Peyer's patch (tissue), 4 donors: ENCODE measurements around the gene TNPO2. TPM values are rescaled to one million over a fixed set of nuclear protein-coding genes. Genes with fewer than 3 reads are reported as not detected.

Source experiments
- DNase-seq, 3 donors: peaks; one replicate each; pipeline ENCODE4 v3.0.0-alpha.2; 2017 to 2019
- H3K27ac ChIP-seq, 4 donors: fragments of 200-600 bp; sonication (generic); one replicate each; pipeline ENCODE4 v1.5.1; 2016 to 2019
- H3K27me3 ChIP-seq, 2 donors: fragments of 200-600 bp; sonication (generic); one replicate each; pipeline ENCODE4 v1.5.1; 2019
- H3K36me3 ChIP-seq, 3 donors: fragments of 200-600 bp; sonication (generic); one replicate each; pipeline ENCODE4 v1.5.1; 2016 to 2019
- H3K4me1 ChIP-seq, 4 donors: fragments of 200-600 bp; sonication (generic); one replicate each; pipeline ENCODE4 v1.5.1; 2016 to 2019
- H3K4me3 ChIP-seq, 4 donors: fragments of 200-600 bp; sonication (generic); 1 replicate in 3 of 4; 2 replicates in 1 of 4; pipeline ENCODE4 v1.5.1; 2016 to 2019; ENCODE audit warnings: mild to moderate bottlenecking in 1 of 4
- H3K9me3 ChIP-seq, 4 donors: fragments of 200-600 bp; sonication (generic); one replicate each; pipeline ENCODE4 v1.5.1; 2016 to 2019; ENCODE audit warnings: mild to moderate bottlenecking in 1 of 4
- POLR2A ChIP-seq, 2 donors: fragments of 450-650 bp; IDR thresholded peaks; one replicate each; pipeline ENCODE4 v1.5.1; 2017; ENCODE audit warnings: antibody characterized with exemption in 2 of 2, mild to moderate bottlenecking in 2 of 2, moderate library complexity in 2 of 2
- total RNA-seq, 4 donors: library from RNA; depleted of rRNA; stranded (reverse); fragments of >200 nt; gene quantifications; one replicate each; pipeline ENCODE4 v1.1.0, GENCODE V29; 2016
- TF ChIP-seq, protein P1 (sequence below), 6 experiments: fragments of 450-650 bp in 4 of 6; fragments of 200-600 bp in 2 of 6; sonication (generic) in 1 of 6; IDR thresholded peaks; one replicate each; pipeline ENCODE4 v1.5.1; 2017 to 2019; ENCODE audit warnings: antibody characterized with exemption in 6 of 6, mild to moderate bottlenecking in 3 of 6, moderate library complexity in 1 of 6

The TNPO2 gene
- total RNA-seq, 4 donors from 2014 or later: 39.1 to 131 (median 103) TPM

DNA sequence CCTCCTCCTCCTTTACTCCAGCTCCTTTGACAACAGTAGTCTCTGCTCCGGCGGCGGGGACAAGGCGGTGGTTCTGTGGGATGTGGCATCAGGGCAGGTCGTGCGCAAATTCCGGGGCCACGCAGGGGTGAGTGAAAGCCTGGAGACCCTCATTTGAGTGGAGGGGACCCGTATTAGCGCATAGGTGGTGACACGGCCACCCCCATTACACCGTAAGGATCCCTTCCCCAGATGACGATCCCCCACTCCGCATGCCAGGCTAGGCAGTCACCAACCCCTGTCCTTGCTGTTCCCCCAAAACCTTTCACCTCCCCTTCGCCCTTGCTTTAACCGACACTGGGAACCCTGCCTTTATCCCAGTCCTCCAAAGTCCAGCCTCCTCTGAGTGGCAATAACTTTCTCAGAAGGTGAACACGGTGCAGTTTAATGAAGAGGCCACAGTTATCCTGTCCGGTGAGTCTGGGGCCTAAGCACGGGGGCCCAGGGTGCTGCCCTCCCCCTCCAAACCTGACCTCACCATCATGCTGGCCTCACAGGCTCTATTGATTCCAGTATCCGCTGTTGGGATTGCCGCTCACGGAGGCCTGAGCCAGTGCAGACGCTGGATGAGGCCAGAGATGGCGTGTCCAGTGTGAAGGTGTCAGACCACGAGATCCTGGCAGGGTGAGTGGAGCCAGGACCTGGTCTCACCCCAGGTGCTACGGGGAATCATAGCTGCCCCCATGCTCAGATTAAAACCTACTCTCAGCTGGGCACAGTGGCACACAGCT, 53.4 kb downstream of the TNPO2 start:
- TF ChIP-seq, protein P1, sequence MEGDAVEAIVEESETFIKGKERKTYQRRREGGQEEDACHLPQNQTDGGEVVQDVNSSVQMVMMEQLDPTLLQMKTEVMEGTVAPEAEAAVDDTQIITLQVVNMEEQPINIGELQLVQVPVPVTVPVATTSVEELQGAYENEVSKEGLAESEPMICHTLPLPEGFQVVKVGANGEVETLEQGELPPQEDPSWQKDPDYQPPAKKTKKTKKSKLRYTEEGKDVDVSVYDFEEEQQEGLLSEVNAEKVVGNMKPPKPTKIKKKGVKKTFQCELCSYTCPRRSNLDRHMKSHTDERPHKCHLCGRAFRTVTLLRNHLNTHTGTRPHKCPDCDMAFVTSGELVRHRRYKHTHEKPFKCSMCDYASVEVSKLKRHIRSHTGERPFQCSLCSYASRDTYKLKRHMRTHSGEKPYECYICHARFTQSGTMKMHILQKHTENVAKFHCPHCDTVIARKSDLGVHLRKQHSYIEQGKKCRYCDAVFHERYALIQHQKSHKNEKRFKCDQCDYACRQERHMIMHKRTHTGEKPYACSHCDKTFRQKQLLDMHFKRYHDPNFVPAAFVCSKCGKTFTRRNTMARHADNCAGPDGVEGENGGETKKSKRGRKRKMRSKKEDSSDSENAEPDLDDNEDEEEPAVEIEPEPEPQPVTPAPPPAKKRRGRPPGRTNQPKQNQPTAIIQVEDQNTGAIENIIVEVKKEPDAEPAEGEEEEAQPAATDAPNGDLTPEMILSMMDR (IDR thresholded peaks at IDR 0.05): no peak
- TF ChIP-seq POLR2A (IDR thresholded peaks at IDR 0.05): no peak
- H3K27me3 ChIP-seq: no peaks in the 10 kb centered on the region
- peaks cover 0 to 28% (median 0%) of the 10 kb centered on the region in 3 donors for H3K36me3 ChIP-seq
- H3K27ac ChIP-seq: peak overlapping the region; percentile 84 to 93 (median 89)
- peaks cover 0 to 42% (median 19%) of the 10 kb centered on the region in 4 donors for H3K4me1 ChIP-seq
- DNase-seq: no peak
- H3K4me3 ChIP-seq: peak overlapping the region; percentile 83 to 98 (median 86)
- H3K9me3 ChIP-seq: no peaks in the 10 kb centered on the region

DNA sequence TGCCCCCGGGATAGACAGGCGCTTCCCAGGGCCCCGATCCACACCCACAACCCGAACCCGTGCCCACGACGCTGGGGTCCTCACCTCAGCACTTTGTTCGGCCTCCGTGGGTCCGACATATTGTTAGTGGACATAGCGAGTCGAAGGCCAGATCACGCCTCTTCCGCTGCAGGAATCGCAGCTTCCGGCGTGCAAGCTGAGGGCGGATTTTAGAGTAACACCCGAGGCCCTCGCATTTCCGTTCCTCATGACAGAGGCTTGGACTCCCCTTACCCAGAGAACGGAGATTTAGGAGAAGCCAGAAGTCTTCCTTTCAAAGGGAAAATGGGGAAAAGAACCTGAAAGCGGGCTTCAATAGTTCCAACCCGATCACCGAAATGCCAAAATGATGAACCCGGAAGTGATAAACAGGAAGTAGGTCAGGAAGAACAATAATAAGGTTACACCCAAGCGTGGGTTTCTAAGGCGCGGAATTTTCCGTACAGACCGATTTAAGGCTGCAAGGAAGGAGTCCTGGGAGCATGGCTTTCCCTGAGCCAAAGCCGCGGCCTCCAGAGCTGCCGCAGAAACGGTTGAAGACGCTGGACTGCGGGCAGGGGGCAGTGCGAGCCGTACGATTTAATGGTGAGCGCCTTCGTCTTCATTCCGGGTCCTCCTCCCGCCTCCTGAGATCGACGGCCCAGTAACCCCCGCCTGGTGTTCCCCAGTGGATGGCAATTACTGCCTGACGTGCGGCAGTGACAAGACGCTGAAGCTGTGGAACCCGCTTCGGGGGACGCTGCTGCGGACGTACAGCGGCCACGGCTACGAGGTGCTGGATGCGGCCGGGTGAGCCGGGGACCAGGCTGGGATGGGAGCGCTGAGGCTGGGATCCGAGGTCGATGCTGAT, 54.2 kb downstream of the TNPO2 start:
- H3K9me3 ChIP-seq: no peaks in the 10 kb centered on the region

DNA sequence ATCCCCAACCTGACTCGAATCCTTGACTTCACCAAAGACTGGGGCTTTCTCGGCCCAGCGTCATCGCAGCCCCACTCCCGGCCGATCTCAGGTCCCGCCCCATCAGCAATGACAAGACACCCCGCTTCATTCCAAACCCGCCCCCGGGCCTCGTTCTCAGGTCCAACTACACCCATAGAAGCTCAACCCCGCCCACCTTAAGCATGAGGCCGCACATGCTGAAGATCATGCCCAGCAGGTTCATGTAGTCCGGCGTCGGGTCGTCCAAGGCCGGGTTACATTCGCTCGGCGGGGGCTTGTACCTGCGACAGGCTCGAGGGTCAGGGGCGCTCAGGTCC, 54.8 kb downstream of the TNPO2 start:
- DNase-seq: peak in 2 of 3 donors; percentile 53 to 73
- Histone ChIP-seq H3K27me3 (no peaks in the 10 kb centered on the region), H3K36me3 (peaks cover 0 to 25% (median 0%) of the 10 kb centered on the region in 3 donors), H3K9me3 (no peaks in the 10 kb centered on the region), H3K27ac (peak overlapping the region; percentile 84 to 93 (median 89)), H3K4me1 (peaks cover 0 to 42% (median 25%) of the 10 kb centered on the region in 4 donors), H3K4me3 (peak overlapping the region; percentile 83 to 98 (median 86))
- TF ChIP-seq POLR2A (IDR thresholded peaks at IDR 0.05): peak in 1 of 2 donors; percentile 27
- TF ChIP-seq, protein P1 (IDR thresholded peaks at IDR 0.05): no peak

More for the DNA sequence above, 54.2 kb downstream of the TNPO2 start:
- no peaks in the 10 kb centered on the region for H3K27me3 ChIP-seq
- peaks cover 0 to 25% (median 0%) of the 10 kb centered on the region in 3 donors for H3K36me3 ChIP-seq
- H3K27ac ChIP-seq: peak overlapping the region; percentile 84 to 93 (median 89)
- H3K4me3 ChIP-seq: peak overlapping the region; percentile 83 to 98 (median 86)
- peak; percentile 78 to 89 (median 84) for DNase-seq
- peaks cover 0 to 42% (median 22%) of the 10 kb centered on the region in 4 donors for H3K4me1 ChIP-seq
- TF ChIP-seq, protein P1 (IDR thresholded peaks at IDR 0.05): no peak
- TF ChIP-seq POLR2A (IDR thresholded peaks at IDR 0.05): peak; percentile 3 to 29

DNA sequence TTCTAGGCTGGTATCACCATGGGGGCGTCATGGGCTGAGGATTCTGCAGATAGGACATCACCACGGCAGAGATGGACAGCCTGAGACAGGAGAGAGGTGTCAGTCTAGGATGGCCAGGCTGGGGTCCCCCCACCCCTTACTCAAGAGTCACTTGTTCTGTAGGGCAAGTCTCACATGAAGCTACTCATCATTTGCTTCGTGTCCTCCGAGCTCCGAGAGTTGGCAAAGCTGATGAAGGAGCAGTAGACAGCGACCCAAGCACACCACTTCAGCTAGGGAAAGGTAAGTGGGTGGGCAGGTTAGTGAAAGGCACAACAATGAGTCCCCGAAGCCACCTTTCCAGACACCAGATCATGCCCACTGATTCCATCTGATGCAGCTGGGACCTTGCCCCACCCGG, 55.4 kb downstream of the TNPO2 start:
- peak overlapping the region; percentile 83 to 98 (median 86) for H3K4me3 ChIP-seq
- no peak for DNase-seq
- peak overlapping the region in 3 of 4 donors; percentile 84 to 90 (median 88) for H3K27ac ChIP-seq
- TF ChIP-seq, protein P1 (IDR thresholded peaks at IDR 0.05): no peak
- no peak for TF ChIP-seq POLR2A (IDR thresholded peaks at IDR 0.05)
- peaks cover 0 to 42% (median 25%) of the 10 kb centered on the region in 4 donors for H3K4me1 ChIP-seq
- no peaks in the 10 kb centered on the region for H3K27me3 ChIP-seq
- peaks cover 0 to 26% (median 0%) of the 10 kb centered on the region in 3 donors for H3K36me3 ChIP-seq
- no peaks in the 10 kb centered on the region for H3K9me3 ChIP-seq

DNA sequence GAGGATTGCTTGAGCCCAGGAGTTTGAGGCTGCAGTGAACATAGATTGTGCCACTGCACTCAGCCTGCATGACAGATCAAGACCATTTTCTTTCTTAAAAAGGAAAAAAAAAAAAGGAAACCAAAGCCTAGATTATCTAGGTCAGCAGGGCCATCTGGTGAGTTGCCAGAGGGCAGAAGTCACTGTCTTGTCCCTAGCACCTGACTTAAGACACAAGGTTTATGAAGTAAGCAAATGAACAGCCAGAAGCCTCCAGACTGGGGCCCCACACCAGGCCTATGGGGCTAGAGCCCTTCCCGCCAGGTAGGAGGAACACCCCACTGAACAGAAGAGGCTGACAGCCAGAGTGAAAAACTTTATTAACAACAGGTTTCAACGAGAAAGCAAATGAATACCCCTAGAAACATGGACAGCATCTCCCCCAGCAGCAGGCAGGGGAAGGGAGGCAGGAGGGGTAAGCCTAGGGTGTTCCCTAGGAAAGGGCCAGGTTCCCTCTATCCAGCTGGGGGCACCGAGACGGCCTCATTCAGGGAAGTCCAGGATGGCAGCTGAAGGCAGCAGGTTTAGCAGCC, 55.9 kb downstream of the TNPO2 start:
- no peak for DNase-seq
- Histone ChIP-seq H3K9me3 (no peaks in the 10 kb centered on the region), H3K27me3 (no peaks in the 10 kb centered on the region), H3K4me1 (peaks cover 0 to 42% (median 25%) of the 10 kb centered on the region in 4 donors), H3K36me3 (peaks cover 0 to 28% (median 0%) of the 10 kb centered on the region in 3 donors), H3K27ac (no peak overlapping the region), H3K4me3 (peak overlapping the region in 2 of 4 donors; percentile 84 to 98)
- TF ChIP-seq, protein P1 (IDR thresholded peaks at IDR 0.05): no peak
- no peak for TF ChIP-seq POLR2A (IDR thresholded peaks at IDR 0.05)
